ENCODE measurements around the gene MT1A.

Gene MT1A

DNA sequence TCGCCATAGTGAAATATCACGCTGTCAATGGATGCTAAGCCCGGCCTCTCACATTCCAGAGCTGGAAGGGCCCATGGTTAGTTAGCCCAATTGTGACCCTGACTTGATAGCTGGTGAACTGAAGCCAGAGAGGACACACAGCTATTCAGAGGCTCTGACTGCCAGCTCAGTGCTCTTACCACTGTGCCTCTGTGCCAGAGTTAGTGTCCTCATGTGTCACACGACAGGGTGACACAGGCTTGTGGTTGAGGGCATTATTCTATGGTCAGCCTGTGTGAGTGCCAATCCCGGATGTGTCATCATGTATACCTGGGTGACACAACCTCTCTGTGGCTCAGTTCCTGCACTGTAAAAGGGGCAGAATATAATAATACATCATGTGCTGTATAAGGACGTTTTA is 41.4 kb downstream of the MT1A start:
- Mint-ChIP-seq H3K27ac (no peak overlapping the region), H3K9me3 (no peaks in the 10 kb centered on the region), H3K27me3 (ENCODE audit: low read depth, poor library complexity) (peaks cover 65% of the 10 kb centered on the region), H3K4me1 (peaks cover 29% of the 10 kb centered on the region), H3K4me3 (no peak overlapping the region), H3K36me3 (ENCODE audit: low read depth) (peaks cover 3% of the 10 kb centered on the region)
- DNase-seq, result no peak
- TF ChIP-seq, protein P1, sequence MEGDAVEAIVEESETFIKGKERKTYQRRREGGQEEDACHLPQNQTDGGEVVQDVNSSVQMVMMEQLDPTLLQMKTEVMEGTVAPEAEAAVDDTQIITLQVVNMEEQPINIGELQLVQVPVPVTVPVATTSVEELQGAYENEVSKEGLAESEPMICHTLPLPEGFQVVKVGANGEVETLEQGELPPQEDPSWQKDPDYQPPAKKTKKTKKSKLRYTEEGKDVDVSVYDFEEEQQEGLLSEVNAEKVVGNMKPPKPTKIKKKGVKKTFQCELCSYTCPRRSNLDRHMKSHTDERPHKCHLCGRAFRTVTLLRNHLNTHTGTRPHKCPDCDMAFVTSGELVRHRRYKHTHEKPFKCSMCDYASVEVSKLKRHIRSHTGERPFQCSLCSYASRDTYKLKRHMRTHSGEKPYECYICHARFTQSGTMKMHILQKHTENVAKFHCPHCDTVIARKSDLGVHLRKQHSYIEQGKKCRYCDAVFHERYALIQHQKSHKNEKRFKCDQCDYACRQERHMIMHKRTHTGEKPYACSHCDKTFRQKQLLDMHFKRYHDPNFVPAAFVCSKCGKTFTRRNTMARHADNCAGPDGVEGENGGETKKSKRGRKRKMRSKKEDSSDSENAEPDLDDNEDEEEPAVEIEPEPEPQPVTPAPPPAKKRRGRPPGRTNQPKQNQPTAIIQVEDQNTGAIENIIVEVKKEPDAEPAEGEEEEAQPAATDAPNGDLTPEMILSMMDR (IDR thresholded peaks at IDR 0.05), result no peak

- TF ChIP-seq, protein P1 (IDR thresholded peaks at IDR 0.05), result no peak
- DNase-seq, result peak; percentile 82
- Mint-ChIP-seq H3K4me3 (peak within 1 kb of the TSS; percentile 89), H3K27me3 (ENCODE audit: low read depth, poor library complexity) (peaks cover 55% of the 10 kb centered on the region), H3K27ac (no peak within 1 kb of the TSS), H3K36me3 (ENCODE audit: low read depth) (peaks cover 8% of the 10 kb centered on the region), H3K9me3 (peaks cover 14% of the 10 kb centered on the region), H3K4me1 (peaks cover 14% of the 10 kb centered on the region)
These were observed 43.7 kb downstream of the MT1A start, which contains the start of gene MT1X for GRCh38 chr16:56681939-56682702. Gene MT1X, plus strand, starts transcription at chr16:56682470. Its CDS starts 71 bp downstream, at chr16:56682541.

DNA sequence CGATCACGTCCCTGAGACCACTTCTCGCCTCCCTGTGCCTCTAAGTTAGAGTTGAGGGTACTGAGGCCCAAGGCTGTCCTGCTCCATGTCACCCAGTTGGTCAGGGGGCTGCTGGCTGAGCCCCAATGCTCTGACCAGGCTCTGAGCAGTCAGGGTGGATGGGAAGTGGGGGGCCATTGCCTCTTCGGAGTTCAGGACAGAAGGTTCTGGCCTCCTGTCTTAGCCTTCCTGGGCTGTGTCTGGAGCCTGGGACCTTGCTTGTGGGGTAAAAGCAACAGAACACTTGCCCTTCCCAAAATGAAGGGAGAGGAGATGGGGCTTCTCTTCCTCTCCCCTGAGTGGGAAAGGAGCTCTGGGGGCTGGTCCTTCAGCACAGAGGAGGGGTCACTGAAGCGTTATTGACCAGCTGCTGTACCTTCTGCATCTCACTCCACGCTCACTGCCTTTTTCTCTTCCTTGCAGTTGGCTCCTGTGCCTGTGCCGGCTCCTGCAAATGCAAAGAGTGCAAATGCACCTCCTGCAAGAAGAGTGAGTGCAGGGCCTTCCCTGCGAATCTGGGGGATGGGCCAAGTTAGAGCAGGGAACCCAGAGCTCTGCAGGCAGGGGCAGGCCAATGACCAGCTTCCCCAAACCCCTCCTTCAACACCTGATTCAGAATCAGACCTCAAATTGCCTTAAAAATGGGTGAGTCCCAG is 44.4 kb downstream of the MT1A start:
- Mint-ChIP-seq H3K9me3 (peaks cover 20% of the 10 kb centered on the region), H3K4me3 (peak overlapping the region; percentile 89), H3K4me1 (peaks cover 14% of the 10 kb centered on the region), H3K27me3 (ENCODE audit: low read depth, poor library complexity) (peaks cover 50% of the 10 kb centered on the region), H3K36me3 (ENCODE audit: low read depth) (peaks cover 8% of the 10 kb centered on the region), H3K27ac (no peak overlapping the region)
- TF ChIP-seq, protein P1 (IDR thresholded peaks at IDR 0.05), result no peak
- no peak for DNase-seq

DNA sequence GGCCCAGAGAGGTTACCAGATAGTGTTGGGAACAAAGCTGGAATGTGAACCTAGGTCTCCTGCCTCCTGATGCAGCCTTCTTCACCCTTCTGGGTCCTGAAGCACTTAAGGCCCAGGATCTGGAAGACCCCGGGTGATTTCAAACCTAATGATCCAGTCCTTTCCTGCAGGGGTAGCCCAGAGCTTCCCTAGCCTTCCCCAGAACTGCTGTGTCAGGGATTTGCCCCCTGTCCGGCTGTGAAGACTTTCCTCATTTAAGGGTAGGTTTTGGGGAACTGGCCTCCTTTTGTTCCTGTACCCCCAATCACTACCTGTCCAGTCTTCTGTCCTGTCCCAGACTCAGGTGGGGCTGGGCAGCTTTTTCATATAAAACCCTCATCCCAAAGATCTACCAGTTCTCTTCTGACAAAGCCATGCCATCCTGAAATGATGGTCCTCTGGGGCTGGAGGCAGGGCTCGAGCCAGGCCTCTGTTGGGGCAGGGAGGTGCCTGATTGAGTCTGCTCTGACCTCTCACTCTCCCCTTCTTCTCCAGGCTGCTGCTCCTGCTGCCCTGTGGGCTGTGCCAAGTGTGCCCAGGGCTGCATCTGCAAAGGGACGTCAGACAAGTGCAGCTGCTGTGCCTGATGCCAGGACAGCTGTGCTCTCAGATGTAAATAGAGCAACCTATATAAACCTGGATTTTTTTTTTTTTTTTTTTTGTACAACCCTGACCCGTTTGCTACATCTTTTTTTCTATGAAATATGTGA is 45.1 kb downstream of the MT1A start:
- H3K27ac Mint-ChIP-seq, result no peak overlapping the region
- H3K4me3 Mint-ChIP-seq, result peak overlapping the region; percentile 89
- TF ChIP-seq, protein P1 (IDR thresholded peaks at IDR 0.05), result no peak
- H3K9me3 Mint-ChIP-seq, result peaks cover 26% of the 10 kb centered on the region
- H3K4me1 Mint-ChIP-seq, result peaks cover 14% of the 10 kb centered on the region
- H3K36me3 Mint-ChIP-seq (ENCODE audit: low read depth), result peaks cover 8% of the 10 kb centered on the region
- peaks cover 50% of the 10 kb centered on the region for H3K27me3 Mint-ChIP-seq (ENCODE audit: low read depth, poor library complexity)
- DNase-seq, result no peak

DNA sequence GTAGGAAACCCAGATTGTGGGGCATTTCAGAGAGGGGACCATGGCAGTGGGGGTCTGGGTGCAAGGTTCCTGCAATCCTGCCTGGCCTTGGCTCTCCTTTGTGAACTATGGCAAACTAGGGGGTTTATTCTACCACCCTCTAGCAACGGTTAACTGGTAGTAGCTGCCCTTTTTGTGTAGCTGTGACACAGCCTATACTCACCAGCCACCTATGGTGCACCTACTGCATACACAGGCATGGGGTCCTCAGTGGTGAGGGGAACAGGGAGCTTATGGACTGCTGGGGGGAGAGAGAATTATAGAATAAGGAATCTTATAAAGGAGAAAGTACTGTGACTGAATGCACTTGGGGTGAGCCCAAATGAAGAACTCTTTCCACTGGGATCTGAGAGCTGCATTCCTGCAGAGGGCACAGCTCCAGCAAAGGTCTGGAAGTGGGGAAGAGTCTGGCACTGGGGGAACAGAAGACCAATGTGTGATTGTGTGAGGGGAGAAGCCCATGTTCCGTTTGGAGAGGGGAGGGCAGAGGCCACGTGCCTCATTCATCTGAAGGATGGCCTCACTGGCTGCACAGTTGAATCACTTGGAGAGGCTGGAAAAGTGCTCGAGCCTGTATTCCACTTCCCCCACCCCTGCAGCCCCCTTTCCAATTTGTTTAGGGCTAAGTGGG is 45.9 kb downstream of the MT1A start:
- Mint-ChIP-seq H3K4me3 (no peak overlapping the region), H3K4me1 (peaks cover 14% of the 10 kb centered on the region), H3K9me3 (peaks cover 29% of the 10 kb centered on the region), H3K27ac (no peak overlapping the region), H3K27me3 (ENCODE audit: low read depth, poor library complexity) (peaks cover 47% of the 10 kb centered on the region), H3K36me3 (ENCODE audit: low read depth) (peaks cover 8% of the 10 kb centered on the region)
- TF ChIP-seq, protein P1 (IDR thresholded peaks at IDR 0.05), result no peak
- no peak for DNase-seq

Measured in nephron progenitor cell (in vitro differentiated cells).